OCI-LY7 (cell line): Measurements from ENCODE around the gene C7orf25.

ENCODE experiments used
- EZH2phosphoT487 ChIP-seq: fragments of 200-600 bp; sonication (generic); IDR thresholded peaks from 2 replicates; pipeline ENCODE4 v1.6.1; 2018; ENCODE audit warnings: low read depth, borderline replicate concordance, mild to moderate bottlenecking, mixed run types, antibody characterized with exemption, low read length, moderate library complexity, mixed read lengths
- TF ChIP-seq, protein P1 (sequence below): fragments of 200-600 bp; sonication (generic); conservative IDR thresholded peaks from 2 replicates; pipeline ENCODE4 v1.5.1; 2014; ENCODE audit warnings: mild to moderate bottlenecking, antibody characterized with exemption, low read length, moderate library complexity, mixed read lengths

DNA sequence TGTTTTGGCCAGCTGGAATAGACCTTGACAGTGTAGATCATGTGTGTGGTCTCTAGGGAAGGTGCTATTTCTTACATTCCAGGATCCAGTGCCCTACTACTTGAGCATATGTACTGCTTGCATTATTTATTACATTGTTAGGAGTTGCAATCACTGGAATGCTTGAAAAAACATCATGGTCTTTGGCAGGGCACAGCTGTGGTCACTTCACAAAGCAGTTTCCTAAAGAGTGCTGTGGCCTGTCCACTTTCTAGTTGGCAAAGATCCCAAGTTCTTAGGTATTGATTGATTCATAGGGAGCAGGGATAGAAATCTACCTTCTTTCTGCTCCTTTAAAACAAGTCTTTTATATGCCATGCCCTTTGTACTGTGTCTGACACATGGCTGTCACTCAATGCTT, 4.6 kb downstream of the C7orf25 start:
- TF ChIP-seq, protein P1, sequence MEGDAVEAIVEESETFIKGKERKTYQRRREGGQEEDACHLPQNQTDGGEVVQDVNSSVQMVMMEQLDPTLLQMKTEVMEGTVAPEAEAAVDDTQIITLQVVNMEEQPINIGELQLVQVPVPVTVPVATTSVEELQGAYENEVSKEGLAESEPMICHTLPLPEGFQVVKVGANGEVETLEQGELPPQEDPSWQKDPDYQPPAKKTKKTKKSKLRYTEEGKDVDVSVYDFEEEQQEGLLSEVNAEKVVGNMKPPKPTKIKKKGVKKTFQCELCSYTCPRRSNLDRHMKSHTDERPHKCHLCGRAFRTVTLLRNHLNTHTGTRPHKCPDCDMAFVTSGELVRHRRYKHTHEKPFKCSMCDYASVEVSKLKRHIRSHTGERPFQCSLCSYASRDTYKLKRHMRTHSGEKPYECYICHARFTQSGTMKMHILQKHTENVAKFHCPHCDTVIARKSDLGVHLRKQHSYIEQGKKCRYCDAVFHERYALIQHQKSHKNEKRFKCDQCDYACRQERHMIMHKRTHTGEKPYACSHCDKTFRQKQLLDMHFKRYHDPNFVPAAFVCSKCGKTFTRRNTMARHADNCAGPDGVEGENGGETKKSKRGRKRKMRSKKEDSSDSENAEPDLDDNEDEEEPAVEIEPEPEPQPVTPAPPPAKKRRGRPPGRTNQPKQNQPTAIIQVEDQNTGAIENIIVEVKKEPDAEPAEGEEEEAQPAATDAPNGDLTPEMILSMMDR, result no peak
- no peak for TF ChIP-seq EZH2phosphoT487
